Neural cell (in vitro differentiated cells): Measurements from ENCODE around the gene NXPE2. TPM values are rescaled to one million over a fixed set of nuclear protein-coding genes. Genes with fewer than 3 reads are reported as not detected.

ENCODE experiments used
- H2AFZ ChIP-seq: fragments of 200-600, 300-800 bp; sonication (generic), shearing (Covaris generic); 2 replicates; pipeline ENCODE4 v1.6.0; 2014; ENCODE audit warnings: low read depth, mild to moderate bottlenecking, antibody characterized with exemption, low read length, moderate library complexity
- H3F3A ChIP-seq: fragments of 200-600 bp; shearing (Covaris generic); 2 replicates; pipeline ENCODE4 v1.6.1; 2016; ENCODE audit warnings: mild to moderate bottlenecking, moderate library complexity, mixed read lengths, antibody characterized with exemption, low read length; ENCODE audit not compliant: insufficient read depth, poor library complexity, severe bottlenecking
- H3K27ac ChIP-seq: fragments of 200-600, 300-800 bp; sonication (generic), shearing (Covaris generic); 2 replicates; pipeline ENCODE4 v1.5.1; 2014; ENCODE audit warnings: mild to moderate bottlenecking, low read length, moderate library complexity
- H3K27me3 ChIP-seq: fragments of 300-800, 200-600 bp; sonication (generic), shearing (Covaris generic); 2 replicates; pipeline ENCODE4 v1.6.0; 2014; ENCODE audit warnings: mild to moderate bottlenecking, low read depth, low read length, moderate library complexity; ENCODE audit not compliant: insufficient read depth
- H3K36me3 ChIP-seq: fragments of 300-800, 200-600 bp; sonication (generic), shearing (Covaris generic); 2 replicates; pipeline ENCODE4 v1.5.1; 2014; ENCODE audit warnings: mild to moderate bottlenecking, antibody characterized with exemption, low read length, moderate library complexity; ENCODE audit not compliant: insufficient read depth
- H3K4me2 ChIP-seq: fragments of 300-800, 200-600 bp; sonication (generic), shearing (Covaris generic); 2 replicates; pipeline ENCODE4 v1.6.0; 2014; ENCODE audit warnings: mild to moderate bottlenecking, low read length
- H3K4me3 ChIP-seq: fragments of 300-800, 200-600 bp; sonication (generic), shearing (Covaris generic); 2 replicates; pipeline ENCODE4 v1.5.1; 2014; ENCODE audit warnings: mild to moderate bottlenecking, low read length, moderate library complexity
- H3K79me2 ChIP-seq: fragments of 200-600 bp; shearing (Covaris generic); replicated peaks from 2 replicates; pipeline ENCODE4 v1.6.0; 2014; ENCODE audit warnings: mild to moderate bottlenecking, low read length, moderate library complexity; ENCODE audit not compliant: insufficient read depth
- H3K9ac ChIP-seq: fragments of 300-800, 200-600 bp; sonication (generic), shearing (Covaris generic); 2 replicates; pipeline ENCODE4 v1.6.1; 2016; ENCODE audit warnings: mild to moderate bottlenecking, low read length, mixed read lengths
- H3K9me2 ChIP-seq: fragments of 200-600 bp; shearing (Covaris generic); 2 replicates; pipeline ENCODE4 v1.6.1; 2016; ENCODE audit warnings: mild to moderate bottlenecking, low read length, mixed read lengths; ENCODE audit not compliant: insufficient read depth
- H3K9me3 ChIP-seq: fragments of 200-600, 300-800 bp; sonication (generic), shearing (Covaris generic); 2 replicates; pipeline ENCODE4 v1.6.1; 2016; ENCODE audit warnings: mild to moderate bottlenecking, mixed run types, low read length, moderate library complexity, mixed read lengths
- H4K20me1 ChIP-seq: fragments of 200-600 bp; shearing (Covaris generic); 2 replicates; pipeline ENCODE4 v1.6.1; 2016; ENCODE audit warnings: mild to moderate bottlenecking, mixed run types; ENCODE audit not compliant: insufficient read depth
- EP300 ChIP-seq: fragments of 450-650 bp; conservative IDR thresholded peaks from 2 replicates; pipeline ENCODE4 v1.6.1; 2014; ENCODE audit warnings: antibody characterized with exemption, mild to moderate bottlenecking, moderate library complexity; ENCODE audit not compliant: poor library complexity, severe bottlenecking
- EZH2 ChIP-seq: fragments of 200-600, 300-800 bp; shearing (Covaris generic), sonication (generic); IDR thresholded peaks from 2 replicates; pipeline ENCODE4 v1.6.1; 2014; ENCODE audit warnings: antibody characterized with exemption, low read length, borderline replicate concordance, mild to moderate bottlenecking; ENCODE audit not compliant: insufficient read depth, poor library complexity, severe bottlenecking
- MXI1 ChIP-seq: fragments of 450-650 bp; conservative IDR thresholded peaks from 2 replicates; pipeline ENCODE4 v1.6.1; 2014; ENCODE audit warnings: antibody characterized with exemption, mild to moderate bottlenecking; ENCODE audit not compliant: poor library complexity, severe bottlenecking
- POLR2AphosphoS5 ChIP-seq: IDR thresholded peaks from 2 replicates; pipeline ENCODE4 v1.6.1; 2012
- RAD21 ChIP-seq: fragments of 450-650 bp; conservative IDR thresholded peaks from 2 replicates; pipeline ENCODE4 v1.6.1; 2014; ENCODE audit warnings: antibody characterized with exemption, mild to moderate bottlenecking, moderate library complexity
- SMC3 ChIP-seq: fragments of 450-650 bp; conservative IDR thresholded peaks from 2 replicates; pipeline ENCODE4 v1.6.1; 2014; ENCODE audit warnings: antibody characterized with exemption, mild to moderate bottlenecking, moderate library complexity; ENCODE audit not compliant: poor library complexity
- TAF1 ChIP-seq: IDR thresholded peaks from 2 replicates; pipeline ENCODE4 v1.6.1; 2012; ENCODE audit warnings: low read depth
- polyA plus RNA-seq: library from polyadenylated mRNA; depleted of rRNA; stranded (reverse); fragments of >200 nt; gene quantifications from 2 replicates; pipeline ENCODE4 v1.2.3, GENCODE V29; 2014
- TF ChIP-seq, protein P1 (sequence below): IDR thresholded peaks from 2 replicates; pipeline ENCODE4 v1.6.1; 2012; ENCODE audit warnings: borderline replicate concordance
- TF ChIP-seq, protein P2 (sequence below): fragments of 450-650 bp; IDR thresholded peaks from 2 replicates; pipeline ENCODE4 v1.5.1; 2014; ENCODE audit warnings: antibody characterized with exemption, mild to moderate bottlenecking, moderate library complexity; ENCODE audit not compliant: poor library complexity, severe bottlenecking

Gene NXPE2
- polyA plus RNA-seq, 1 donor from 2014 or later, result not detected

DNA sequence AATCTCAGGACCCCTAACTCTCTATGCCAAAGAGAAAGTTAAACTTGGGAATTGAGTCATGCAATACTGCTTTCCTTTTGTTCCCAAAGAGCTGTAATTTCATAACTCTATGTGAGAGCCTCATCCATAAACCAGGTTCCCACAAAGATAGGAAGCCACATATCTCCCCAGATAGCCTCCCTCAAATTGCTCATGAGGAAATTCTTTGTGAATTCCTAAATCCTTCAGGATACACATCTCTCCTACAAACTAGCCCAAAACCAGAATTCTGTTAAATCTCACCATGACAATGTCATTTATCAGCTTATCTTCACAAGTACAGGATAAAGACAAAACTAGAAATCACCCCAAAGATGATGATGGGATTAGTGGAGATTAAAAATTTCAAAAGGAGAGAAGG is 4.7 kb upstream of the NXPE2 start:
- no peak overlapping the region for H2AFZ ChIP-seq
- no peaks in the 10 kb centered on the region for H3K36me3 ChIP-seq
- H3K27me3 ChIP-seq, result no peaks in the 10 kb centered on the region
- TF ChIP-seq, protein P1, sequence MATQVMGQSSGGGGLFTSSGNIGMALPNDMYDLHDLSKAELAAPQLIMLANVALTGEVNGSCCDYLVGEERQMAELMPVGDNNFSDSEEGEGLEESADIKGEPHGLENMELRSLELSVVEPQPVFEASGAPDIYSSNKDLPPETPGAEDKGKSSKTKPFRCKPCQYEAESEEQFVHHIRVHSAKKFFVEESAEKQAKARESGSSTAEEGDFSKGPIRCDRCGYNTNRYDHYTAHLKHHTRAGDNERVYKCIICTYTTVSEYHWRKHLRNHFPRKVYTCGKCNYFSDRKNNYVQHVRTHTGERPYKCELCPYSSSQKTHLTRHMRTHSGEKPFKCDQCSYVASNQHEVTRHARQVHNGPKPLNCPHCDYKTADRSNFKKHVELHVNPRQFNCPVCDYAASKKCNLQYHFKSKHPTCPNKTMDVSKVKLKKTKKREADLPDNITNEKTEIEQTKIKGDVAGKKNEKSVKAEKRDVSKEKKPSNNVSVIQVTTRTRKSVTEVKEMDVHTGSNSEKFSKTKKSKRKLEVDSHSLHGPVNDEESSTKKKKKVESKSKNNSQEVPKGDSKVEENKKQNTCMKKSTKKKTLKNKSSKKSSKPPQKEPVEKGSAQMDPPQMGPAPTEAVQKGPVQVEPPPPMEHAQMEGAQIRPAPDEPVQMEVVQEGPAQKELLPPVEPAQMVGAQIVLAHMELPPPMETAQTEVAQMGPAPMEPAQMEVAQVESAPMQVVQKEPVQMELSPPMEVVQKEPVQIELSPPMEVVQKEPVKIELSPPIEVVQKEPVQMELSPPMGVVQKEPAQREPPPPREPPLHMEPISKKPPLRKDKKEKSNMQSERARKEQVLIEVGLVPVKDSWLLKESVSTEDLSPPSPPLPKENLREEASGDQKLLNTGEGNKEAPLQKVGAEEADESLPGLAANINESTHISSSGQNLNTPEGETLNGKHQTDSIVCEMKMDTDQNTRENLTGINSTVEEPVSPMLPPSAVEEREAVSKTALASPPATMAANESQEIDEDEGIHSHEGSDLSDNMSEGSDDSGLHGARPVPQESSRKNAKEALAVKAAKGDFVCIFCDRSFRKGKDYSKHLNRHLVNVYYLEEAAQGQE, result no peak
- TF ChIP-seq EZH2 (no peak), TAF1 (no peak), SMC3 (no peak), RAD21 (no peak), POLR2AphosphoS5 (no peak), EP300 (no peak), MXI1 (no peak)
- TF ChIP-seq, protein P2, sequence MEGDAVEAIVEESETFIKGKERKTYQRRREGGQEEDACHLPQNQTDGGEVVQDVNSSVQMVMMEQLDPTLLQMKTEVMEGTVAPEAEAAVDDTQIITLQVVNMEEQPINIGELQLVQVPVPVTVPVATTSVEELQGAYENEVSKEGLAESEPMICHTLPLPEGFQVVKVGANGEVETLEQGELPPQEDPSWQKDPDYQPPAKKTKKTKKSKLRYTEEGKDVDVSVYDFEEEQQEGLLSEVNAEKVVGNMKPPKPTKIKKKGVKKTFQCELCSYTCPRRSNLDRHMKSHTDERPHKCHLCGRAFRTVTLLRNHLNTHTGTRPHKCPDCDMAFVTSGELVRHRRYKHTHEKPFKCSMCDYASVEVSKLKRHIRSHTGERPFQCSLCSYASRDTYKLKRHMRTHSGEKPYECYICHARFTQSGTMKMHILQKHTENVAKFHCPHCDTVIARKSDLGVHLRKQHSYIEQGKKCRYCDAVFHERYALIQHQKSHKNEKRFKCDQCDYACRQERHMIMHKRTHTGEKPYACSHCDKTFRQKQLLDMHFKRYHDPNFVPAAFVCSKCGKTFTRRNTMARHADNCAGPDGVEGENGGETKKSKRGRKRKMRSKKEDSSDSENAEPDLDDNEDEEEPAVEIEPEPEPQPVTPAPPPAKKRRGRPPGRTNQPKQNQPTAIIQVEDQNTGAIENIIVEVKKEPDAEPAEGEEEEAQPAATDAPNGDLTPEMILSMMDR, result no peak
- H3K9me3 ChIP-seq, result no peaks in the 10 kb centered on the region
- no peaks in the 10 kb centered on the region for H3K79me2 ChIP-seq
- no peak overlapping the region for H3K4me2 ChIP-seq
- H3K27ac ChIP-seq, result no peak overlapping the region
- H4K20me1 ChIP-seq, result no peaks in the 10 kb centered on the region
- no peak overlapping the region for H3K4me3 ChIP-seq
- H3K9me2 ChIP-seq, result no peaks in the 10 kb centered on the region
- no peaks in the 10 kb centered on the region for H3F3A ChIP-seq
- no peak overlapping the region for H3K9ac ChIP-seq

GRCh38 chr11:114679505-114679904 is 1.2 kb downstream of the NXPE2 start:
- no peaks in the 10 kb centered on the region for H3K27me3 ChIP-seq
- H4K20me1 ChIP-seq, result no peaks in the 10 kb centered on the region
- no peak overlapping the region for H3K27ac ChIP-seq
- no peaks in the 10 kb centered on the region for H3K36me3 ChIP-seq
- H3K9me2 ChIP-seq, result no peaks in the 10 kb centered on the region
- H3K79me2 ChIP-seq, result no peaks in the 10 kb centered on the region
- H2AFZ ChIP-seq, result no peak overlapping the region
- H3K9ac ChIP-seq, result no peak overlapping the region
- H3K4me2 ChIP-seq, result no peak overlapping the region
- TF ChIP-seq EZH2 (no peak), TAF1 (no peak), MXI1 (no peak), POLR2AphosphoS5 (no peak), EP300 (no peak), RAD21 (no peak), SMC3 (no peak)
- TF ChIP-seq, protein P2, result no peak
- TF ChIP-seq, protein P1, result no peak
- no peak overlapping the region for H3K4me3 ChIP-seq
- H3K9me3 ChIP-seq, result no peaks in the 10 kb centered on the region
- no peaks in the 10 kb centered on the region for H3F3A ChIP-seq
